ENCODE results near the gene CDK14.

DNA sequence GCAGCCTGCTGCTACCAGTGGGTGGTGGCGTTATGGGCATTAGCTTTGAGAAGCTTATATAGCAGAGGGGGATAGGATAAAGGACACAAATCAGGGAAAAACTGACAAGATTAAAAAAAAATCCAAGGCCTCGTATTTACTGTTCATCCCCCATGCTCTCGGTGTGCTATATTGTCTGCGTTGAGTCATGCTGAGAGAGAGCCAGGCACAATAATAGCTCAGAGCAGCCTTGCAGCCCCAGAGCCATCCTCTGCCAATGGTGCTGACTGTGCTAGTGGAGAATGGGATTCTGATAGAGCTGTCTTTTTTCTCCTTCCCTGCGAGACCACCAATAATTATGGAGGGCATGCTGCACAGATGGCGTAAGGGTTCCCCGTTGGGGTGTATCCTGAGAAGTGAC is 616.5 kb downstream of the CDK14 start:
- TF ChIP-seq, protein P1, sequence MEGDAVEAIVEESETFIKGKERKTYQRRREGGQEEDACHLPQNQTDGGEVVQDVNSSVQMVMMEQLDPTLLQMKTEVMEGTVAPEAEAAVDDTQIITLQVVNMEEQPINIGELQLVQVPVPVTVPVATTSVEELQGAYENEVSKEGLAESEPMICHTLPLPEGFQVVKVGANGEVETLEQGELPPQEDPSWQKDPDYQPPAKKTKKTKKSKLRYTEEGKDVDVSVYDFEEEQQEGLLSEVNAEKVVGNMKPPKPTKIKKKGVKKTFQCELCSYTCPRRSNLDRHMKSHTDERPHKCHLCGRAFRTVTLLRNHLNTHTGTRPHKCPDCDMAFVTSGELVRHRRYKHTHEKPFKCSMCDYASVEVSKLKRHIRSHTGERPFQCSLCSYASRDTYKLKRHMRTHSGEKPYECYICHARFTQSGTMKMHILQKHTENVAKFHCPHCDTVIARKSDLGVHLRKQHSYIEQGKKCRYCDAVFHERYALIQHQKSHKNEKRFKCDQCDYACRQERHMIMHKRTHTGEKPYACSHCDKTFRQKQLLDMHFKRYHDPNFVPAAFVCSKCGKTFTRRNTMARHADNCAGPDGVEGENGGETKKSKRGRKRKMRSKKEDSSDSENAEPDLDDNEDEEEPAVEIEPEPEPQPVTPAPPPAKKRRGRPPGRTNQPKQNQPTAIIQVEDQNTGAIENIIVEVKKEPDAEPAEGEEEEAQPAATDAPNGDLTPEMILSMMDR (IDR thresholded peaks at IDR 0.05): no peak
- TF ChIP-seq POLR2A (IDR thresholded peaks at IDR 0.05) (no peak), EP300 (IDR thresholded peaks at IDR 0.05) (no peak), POLR2AphosphoS5 (IDR thresholded peaks at IDR 0.05) (no peak)
